GM12873 (cell line): ENCODE data around the gene USP6NL.

Experiments
- CTCF ChIP-seq: IDR thresholded peaks from 2 replicates; pipeline ENCODE4 v1.5.1; 2012; ENCODE audit warnings: low read depth, mild to moderate bottlenecking, moderate library complexity, low read length, control low read depth; ENCODE audit not compliant: insufficient read depth; ENCODE audit errors: missing control alignments

USP6NL gene

GRCh38 chr10:11548768-11549099 is 62.7 kb downstream of the USP6NL start:
- TF ChIP-seq CTCF: no peak

DNA sequence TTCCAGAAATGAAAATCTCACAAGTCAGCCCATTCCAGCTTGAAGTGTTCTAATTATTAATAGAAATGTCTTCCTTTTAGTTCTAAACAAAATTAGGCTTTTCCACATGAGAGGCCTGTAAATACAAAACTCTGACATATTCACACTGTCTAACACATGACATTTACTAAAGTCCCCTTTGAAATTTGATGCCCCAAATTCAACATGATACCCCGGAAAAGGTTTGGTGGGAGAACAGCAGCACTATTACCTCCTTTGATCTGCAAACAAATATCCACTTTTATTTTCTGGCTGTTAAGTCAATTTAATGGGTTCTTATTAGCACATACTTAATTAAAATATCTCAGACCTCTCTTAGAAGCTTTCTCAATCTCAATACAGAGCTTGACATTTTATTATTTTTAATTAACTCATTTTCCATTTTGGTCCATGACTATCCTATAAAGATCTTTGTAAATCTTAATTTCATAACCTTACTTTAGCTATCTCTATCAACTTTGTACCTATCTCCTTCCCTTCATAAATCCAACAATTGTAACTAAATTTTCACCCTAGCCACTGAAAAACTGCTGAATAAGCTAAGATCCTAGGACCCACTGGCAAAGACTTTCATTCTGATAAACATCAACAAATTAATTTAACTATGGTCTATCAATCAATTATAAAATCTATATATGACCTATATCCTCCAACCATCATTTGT is 63.2 kb downstream of the USP6NL start:
- TF ChIP-seq CTCF: no peak

- TF ChIP-seq CTCF: no peak
Measured at GRCh38 chr10:11546581-11546980, 64.9 kb downstream of the USP6NL start.

DNA sequence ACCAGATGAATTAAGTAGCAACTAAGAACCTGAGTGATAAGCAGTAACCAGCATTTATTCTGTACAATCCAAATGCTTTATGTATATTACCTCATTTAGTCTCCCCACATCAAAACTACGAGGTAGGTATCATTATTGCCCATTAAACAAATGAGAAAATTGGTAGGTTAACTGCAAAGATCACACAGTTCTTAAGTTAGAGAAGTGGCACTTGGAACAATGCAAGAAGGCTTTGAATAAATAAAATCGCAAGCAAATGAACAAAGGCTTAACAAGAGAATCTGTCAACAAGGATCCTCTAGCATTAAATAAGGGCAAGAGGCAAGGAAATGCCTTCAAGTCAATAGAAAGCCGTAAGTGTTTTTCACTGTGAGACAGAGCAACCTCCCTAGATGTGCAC is 70.2 kb downstream of the USP6NL start:
- TF ChIP-seq CTCF: no peak

GRCh38 chr10:11539191-11539868 is 72.1 kb downstream of the USP6NL start:
- no peak for TF ChIP-seq CTCF

GRCh38 chr10:11538834-11539190 is 72.6 kb downstream of the USP6NL start:
- no peak for TF ChIP-seq CTCF

GRCh38 chr10:11536228-11536627 is 75.2 kb downstream of the USP6NL start:
- TF ChIP-seq CTCF: no peak
